GM12878 (cell line): Measurements from ENCODE around the gene ANKMY1.

Experiments used
- CHD1 ChIP-seq: IDR thresholded peaks from 2 replicates; pipeline ENCODE4 v1.6.1; 2012; ENCODE audit warnings: low read depth, low read length, improper control_type of control experiment
- CTCF ChIP-seq, 3 experiments: IDR thresholded peaks in 2 of 3; conservative IDR thresholded peaks in 1 of 3; 2 replicates each; pipeline ENCODE4 v1.5.1; 2011; ENCODE audit warnings: low read depth in 3 of 3, low read length in 3 of 3, mild to moderate bottlenecking in 3 of 3, control low read depth in 2 of 3, moderate library complexity in 2 of 3, inconsistent platforms in 1 of 3, mixed read lengths in 1 of 3; ENCODE audit not compliant: control insufficient read depth in 2 of 3, insufficient read depth in 1 of 3; ENCODE audit errors: extremely low read depth in 1 of 3
- FOS ChIP-seq: IDR thresholded peaks from 3 replicates; pipeline ENCODE4 v1.6.1; 2011; ENCODE audit warnings: borderline replicate concordance; ENCODE audit not compliant: insufficient read length; ENCODE audit errors: extremely low read depth
- GABPA ChIP-seq: IDR thresholded peaks from 2 replicates; pipeline ENCODE4 v1.6.1; 2014; ENCODE audit warnings: antibody characterized with exemption, low read depth, mild to moderate bottlenecking, inconsistent platforms
- HDAC6 ChIP-seq: fragments of 200-600 bp; sonication (generic); IDR thresholded peaks from one replicate; pipeline ENCODE4 v1.8.0; 2017; ENCODE audit warnings: antibody characterized with exemption; ENCODE audit not compliant: unreplicated experiment
- JUND ChIP-seq: IDR thresholded peaks from 2 replicates; pipeline ENCODE4 v1.6.1; 2012; ENCODE audit warnings: low read depth, mild to moderate bottlenecking, low read length, improper control_type of control experiment, moderate library complexity
- PBX3 ChIP-seq: IDR thresholded peaks from 2 replicates; pipeline ENCODE4 v1.6.1; 2011; ENCODE audit warnings: mild to moderate bottlenecking, low read depth, low read length, moderate library complexity; ENCODE audit not compliant: insufficient replicate concordance
- PKNOX1 ChIP-seq: fragments of 450-650 bp; IDR thresholded peaks from 2 replicates; pipeline ENCODE4 v1.6.1; 2016; ENCODE audit warnings: mild to moderate bottlenecking
- POLR2A ChIP-seq: IDR thresholded peaks from 2 replicates; pipeline ENCODE4 v1.6.1; 2011; ENCODE audit warnings: low read depth, mild to moderate bottlenecking, low read length
- POLR2AphosphoS2 ChIP-seq: IDR thresholded peaks from 2 replicates; pipeline ENCODE4 v1.6.1; 2011; ENCODE audit warnings: low read depth, mild to moderate bottlenecking, low read length, improper control_type of control experiment, moderate library complexity
- RAD21 ChIP-seq: IDR thresholded peaks from 2 replicates; pipeline ENCODE4 v1.6.1; 2011; ENCODE audit warnings: mild to moderate bottlenecking, low read depth, low read length, moderate library complexity; ENCODE audit not compliant: insufficient read depth
- RCOR1 ChIP-seq: conservative IDR thresholded peaks from 2 replicates; pipeline ENCODE4 v1.6.1; 2012; ENCODE audit warnings: low read depth, low read length, improper control_type of control experiment
- TARDBP ChIP-seq: IDR thresholded peaks from 2 replicates; pipeline ENCODE4 v1.6.1; 2016; ENCODE audit warnings: borderline replicate concordance
- ZBTB33 ChIP-seq: fragments of 450-650 bp; IDR thresholded peaks from 2 replicates; pipeline ENCODE4 v1.6.1; 2017; ENCODE audit warnings: mild to moderate bottlenecking

GRCh38 chr2:240472078-240472790 lies 85.6 kb downstream of the ANKMY1 start:
- TF ChIP-seq TARDBP: no peak
- no peak for TF ChIP-seq CHD1
- TF ChIP-seq ZBTB33: no peak
- TF ChIP-seq GABPA: no peak
- TF ChIP-seq FOS: no peak
- TF ChIP-seq CTCF (IDR thresholded peaks at IDR 0.05 in 2 of 3, conservative IDR thresholded peaks at IDR 0.05 in 1 of 3; ENCODE audit: control insufficient read depth in 2 of 3, extremely low read depth in 1 of 3, insufficient read depth in 1 of 3, low read depth in 3 of 3, low read length in 3 of 3): no peak
- TF ChIP-seq HDAC6: no peak
- TF ChIP-seq RCOR1: no peak
- no peak for TF ChIP-seq JUND
- TF ChIP-seq RAD21: no peak
- no peak for TF ChIP-seq PBX3
- no peak for TF ChIP-seq PKNOX1
- TF ChIP-seq POLR2A: no peak
- TF ChIP-seq POLR2AphosphoS2: no peak
